ENCODE results near the gene ZNF496.

Gene ZNF496

GRCh38 chr1:247326411-247327130 lies 5.1 kb downstream of the ZNF496 start:
- DNase-seq, result peak in 1 of 2 experiments; percentile 11

DNA sequence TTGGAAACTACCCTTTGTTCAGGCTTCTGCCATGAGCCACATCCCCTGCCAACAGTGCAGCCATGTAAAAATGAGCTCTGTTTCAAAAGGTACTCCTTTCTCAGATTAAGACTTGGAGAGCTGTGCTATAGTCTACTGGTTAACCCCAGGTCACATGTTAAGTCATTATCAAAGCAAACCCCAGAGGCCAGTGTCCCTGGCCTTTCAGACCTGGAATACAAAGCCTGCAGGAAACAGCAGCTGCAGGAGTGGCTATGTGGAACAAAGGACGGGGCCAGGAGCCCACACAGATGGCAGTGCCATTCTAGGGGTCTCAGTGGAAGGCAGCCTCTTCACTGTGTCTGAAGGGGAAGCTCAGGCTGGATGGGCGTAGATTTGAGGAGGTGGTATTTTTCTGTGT lies 6.7 kb downstream of the ZNF496 start:
- no peak for DNase-seq

DNA sequence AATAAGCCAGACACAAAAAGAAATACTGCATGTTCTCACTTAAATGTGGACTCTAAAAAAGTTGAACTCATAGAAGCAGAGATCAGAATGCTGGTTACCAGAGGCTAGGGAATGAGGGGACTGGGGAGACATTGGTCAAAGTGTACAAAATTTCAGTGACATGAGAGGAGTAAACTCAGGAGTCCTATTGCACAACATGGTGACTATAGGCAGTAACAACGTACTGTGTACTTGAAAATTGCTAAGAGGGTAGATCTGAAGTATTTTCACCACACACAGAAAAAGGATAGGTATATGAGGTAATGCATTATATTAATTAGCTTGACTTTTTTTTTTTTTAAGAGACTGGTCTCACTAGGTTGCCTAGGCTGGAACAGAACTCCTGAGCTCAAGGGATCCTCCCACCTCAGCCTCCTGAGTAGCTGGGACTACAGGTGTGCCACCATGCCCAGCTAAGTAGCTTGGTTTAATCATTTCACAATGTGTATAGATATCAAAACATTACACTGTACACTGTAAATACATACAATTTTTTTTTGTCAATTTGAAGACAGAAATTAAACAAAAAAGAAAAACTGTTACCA lies 7.4 kb downstream of the ZNF496 start:
- DNase-seq, result no peak

GRCh38 chr1:247322849-247323586 lies 8.6 kb downstream of the ZNF496 start:
- peak; percentile 92 to 93 for DNase-seq

GRCh38 chr1:247322442-247322841 lies 9.2 kb downstream of the ZNF496 start:
- no peak for DNase-seq

DNA sequence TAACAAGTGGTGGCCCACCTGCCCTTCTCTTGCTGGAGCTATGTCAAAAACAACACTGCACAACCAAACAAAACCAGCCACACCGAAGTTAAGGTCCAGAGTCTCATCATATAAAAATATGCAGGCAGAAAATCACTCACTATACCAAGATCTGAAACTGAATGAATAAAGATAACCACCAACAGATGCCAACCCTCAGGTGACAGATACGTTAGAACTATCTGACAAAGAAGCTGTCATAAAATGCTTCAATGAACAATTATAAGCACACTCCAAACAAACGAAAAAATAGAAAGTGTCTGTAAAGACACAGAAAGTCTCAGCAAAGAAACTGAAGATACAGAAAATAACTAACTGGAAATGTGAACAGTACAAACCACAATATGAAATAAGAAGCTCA lies 14.0 kb downstream of the ZNF496 start:
- DNase-seq, result no peak

DNA sequence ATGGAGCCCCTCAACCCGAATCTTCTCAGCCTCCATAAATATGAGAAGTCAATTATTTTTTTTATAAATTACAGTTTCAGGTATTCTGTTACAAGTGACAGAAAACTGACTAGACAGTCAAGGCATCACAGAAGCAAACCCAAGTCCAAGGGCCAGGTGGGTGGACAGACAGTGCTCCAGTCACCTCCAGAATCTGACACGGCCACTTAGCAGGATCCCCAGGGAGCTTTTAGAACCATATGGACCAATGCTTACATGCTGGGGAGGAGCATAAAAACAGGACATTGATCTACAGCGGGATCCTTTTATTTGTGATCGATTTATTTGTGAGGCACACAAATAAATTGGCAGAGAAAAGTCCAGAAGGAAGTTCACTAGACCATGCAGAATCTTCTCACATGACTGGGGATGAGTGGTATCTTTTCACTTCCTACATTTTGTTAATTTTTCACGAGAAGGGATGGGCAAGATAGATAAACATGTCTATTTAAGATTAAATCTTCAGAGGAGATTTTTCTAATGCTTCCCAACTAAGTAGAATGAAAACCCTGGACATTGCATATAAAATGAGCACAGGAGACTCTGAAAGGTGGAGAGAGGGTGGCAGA lies 15.0 kb downstream of the ZNF496 start:
- DNase-seq, result no peak

DNA sequence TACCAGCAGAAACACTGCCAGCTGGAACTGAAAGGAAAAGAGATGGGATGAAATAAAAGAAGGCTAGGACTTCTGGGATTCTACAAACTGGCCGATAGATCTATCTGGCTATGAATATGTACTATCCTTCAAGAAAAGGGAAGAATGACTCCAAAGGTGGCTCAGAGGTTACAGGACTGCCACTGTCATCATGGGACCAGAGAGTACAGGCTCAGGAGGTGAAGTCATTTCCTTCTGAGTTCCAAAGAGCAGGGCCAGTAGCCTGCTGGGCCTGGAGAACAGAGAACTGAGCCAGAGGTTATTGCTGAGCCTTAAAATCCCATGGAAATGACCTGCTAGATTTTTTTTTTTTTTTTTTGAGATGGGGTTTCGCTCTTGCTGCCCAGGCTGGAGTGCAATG lies 27.6 kb downstream of the ZNF496 start:
- no peak for DNase-seq

GRCh38 chr1:247303216-247303615 lies 28.5 kb downstream of the ZNF496 start:
- no peak for DNase-seq

DNA sequence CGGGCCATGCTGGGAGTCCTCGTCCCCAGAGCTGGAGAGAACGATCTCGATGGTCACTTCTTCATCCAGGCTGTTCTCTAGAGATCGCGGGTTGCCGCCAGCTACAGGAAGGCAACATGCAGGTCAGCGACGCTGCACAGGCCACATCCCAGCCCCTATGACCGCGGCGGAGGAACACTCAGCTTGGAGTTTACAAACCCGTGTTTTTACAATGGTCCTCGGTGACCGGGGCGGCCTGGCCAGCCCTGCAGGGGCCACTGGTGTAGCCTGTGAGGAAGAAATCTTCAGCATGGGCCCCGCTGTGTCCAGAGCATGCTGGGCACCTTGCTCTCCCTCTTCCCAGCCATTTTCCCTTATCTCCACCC lies 30.5 kb downstream of the ZNF496 start:
- no peak for DNase-seq

DNA sequence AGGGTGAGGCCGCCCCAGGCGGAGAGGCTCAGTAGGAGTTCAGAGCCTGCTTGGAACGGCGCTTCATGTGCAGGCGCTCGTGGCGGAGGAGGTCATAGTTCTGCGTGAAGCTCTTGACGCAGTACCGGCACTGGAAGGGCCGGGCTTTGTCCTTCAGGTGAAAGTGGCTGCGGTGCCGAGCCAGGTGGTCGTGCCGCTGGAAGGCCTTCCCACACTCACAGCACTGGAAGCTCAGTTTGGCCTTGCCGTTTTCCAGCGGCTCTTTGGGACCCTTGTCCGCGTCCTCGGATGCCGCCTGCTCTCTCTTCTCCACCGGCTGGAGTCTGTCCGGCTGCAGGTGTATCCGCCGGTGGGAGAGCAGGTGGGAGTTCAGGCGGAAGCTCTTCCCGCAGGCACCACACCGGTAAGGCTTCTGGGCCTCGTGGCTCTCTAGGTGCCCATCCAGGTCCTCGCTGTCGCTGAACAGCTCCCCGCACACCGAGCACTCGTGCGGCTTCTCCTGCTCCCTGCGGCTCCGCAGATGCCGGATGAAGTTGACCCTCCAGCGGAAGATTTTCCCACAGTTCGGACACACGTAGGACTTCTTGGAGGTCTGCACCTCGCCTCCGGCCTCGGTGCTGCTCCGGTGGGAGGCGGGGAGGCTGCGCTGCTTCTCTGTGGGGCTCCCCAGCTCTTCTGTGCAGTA lies 31.0 kb downstream of the ZNF496 start:
- DNase-seq, result no peak

DNA sequence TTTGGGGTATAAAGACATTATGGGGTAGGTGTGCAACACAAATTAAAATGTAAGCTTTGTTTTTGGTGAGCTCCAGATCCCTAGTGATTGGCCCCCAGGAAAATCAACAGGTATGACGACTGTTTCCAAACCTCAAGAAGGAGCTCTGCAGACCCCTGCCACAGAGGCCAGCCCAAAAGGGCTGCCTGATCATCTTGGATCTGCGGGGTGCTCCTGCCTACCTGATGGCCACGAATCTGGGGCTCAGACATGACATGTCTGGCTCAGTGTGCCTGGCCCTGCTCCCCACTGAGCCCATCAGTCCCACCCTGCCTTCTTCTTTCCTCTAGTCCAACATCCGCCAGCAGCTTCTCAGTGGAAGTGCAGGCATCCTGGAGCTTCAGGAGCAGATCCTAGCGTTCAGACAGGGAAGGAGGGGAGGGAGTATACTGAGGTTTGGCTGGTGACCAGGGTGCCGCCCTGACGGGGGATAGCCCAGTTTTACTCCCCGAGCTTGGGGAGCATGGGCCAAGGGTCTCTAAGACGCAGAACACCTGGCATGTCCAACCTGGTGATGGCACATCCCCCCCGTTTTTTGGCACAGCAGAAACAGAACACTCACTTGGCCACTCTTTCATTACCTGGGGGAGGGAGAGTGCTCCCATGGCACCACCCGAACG lies 31.8 kb downstream of the ZNF496 start:
- DNase-seq, result no peak

GRCh38 chr1:247298701-247299100 lies 33.0 kb downstream of the ZNF496 start:
- no peak for DNase-seq

DNA sequence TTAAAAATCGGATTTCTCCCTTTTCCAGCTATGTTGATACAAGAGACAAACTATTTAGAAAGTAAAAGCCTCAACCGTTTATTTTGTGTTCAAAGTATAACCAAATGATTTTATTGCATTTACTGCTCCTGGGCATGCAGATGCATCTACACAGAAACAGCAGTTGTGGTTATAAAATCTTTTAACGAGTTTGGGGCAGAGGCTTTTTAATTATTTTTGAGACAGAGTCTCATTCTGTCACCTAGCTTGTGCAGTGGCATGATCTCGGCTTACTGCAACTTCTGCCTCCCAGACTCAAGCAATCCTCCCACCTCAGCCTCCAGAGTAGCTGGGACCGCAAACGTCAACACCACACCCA lies 33.6 kb downstream of the ZNF496 start:
- DNase-seq, result no peak

DNA sequence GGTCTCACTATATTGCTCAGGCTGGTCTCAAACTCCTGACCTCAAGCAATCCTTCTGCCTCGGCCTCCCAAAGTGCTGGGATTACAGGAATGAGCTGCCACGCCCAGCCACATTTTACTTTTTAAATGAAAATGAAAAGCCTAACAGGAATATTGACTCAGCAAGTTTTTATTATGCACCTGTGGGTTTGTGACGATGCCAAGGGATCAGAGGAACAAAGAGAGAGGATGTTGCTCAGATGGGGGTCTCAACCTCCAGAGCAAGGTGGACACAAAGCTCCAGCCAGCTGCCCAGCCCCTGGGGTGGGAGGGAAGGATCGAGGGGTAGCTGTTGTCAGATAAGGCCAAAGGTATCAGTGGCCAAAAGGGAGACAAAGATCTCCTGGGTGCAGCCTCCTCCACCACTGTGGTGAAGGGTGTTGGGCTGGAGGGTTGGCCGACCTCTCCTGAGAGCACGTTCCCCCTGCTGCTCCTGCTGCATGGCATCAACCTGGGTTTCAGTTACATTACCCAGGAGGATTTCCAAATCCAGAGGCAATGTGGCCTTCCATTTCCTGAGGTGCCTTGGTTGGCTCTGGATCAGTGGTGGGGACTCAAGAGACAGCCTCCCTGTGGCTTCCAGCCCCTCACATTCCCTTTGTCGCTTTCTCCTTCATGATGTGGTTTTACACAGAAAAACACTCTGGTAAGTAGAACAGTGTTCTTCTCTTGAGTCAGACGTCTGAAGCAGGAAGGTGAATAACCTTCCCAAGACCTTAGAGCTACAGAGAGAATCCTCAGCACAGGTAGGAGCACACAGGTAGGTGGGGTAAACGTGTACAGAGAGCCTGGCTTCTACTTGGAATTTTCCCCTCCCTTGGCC lies 34.2 kb downstream of the ZNF496 start:
- DNase-seq, result no peak

DNA sequence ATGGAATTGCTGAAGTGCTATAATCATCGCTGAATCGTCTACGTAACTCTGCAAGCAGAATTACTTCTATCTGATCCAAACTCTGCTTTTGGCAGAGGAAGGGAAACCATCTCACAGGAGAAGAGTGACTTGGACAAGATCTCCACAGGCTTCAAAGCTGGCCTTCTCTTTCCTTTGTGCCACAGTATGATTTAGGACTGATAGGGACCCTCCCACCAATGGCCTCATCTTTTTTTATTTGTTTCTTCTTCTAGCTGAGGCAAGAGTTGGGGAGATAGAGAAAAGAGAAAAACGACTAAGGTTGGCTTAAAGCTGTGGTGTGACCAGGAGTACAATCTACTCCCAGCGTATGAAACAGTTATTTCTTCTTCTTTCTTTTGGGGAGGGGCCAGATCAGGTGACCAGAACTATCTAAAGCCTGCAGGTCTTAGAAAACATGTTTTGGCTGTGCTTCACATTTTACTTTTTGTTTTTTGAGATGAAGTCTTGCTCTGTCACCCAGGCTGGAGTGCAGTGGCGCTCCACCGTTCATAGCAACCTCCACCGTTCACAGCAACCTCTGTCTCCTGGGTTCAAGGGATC lies 35.0 kb downstream of the ZNF496 start:
- no peak for DNase-seq

DNA sequence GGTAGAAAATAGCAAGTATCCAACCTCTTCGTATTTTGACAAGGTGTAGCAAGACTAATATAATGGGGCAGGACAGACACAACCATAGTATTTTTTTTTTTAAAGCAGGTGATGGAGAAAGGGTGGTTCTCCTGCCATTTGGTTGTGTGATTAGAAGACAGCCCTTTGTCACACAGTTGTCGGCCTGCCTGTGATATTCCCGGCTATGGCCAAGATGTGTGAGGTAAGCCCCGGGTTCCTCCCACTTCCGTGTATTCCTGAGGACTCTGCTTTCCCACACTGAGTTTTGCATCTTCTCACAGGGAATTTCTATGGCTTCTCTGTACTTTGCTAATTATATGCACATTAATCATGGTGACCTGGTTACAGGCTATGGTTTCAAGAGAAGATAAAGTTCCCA lies 35.9 kb downstream of the ZNF496 start:
- DNase-seq, result no peak

- DNase-seq, result no peak
These were observed 36.4 kb downstream of the ZNF496 start for GRCh38 chr1:247295274-247295684.

GRCh38 chr1:247294282-247294681 lies 37.4 kb downstream of the ZNF496 start:
- no peak for DNase-seq

DNA sequence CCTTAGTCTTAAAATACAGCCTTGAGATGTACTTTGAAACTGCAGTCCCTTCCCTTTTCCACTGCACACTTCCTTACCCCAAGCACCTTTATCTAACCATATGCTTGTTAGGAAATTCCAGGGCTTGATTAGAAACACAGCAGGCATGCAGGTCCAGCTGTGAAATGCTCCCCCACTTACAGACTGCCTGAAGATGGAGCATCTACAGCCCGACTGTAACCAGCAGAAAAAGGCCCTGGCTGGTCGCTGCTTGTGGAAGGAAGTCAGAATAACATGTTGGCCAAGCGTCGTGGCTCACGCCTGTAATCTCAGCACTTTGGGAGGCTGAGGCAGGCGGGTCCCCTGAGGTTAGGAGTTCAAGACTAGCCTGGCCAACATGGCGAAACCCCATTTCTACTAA lies 38.6 kb downstream of the ZNF496 start:
- no peak for DNase-seq

GRCh38 chr1:247291833-247292561 lies 39.7 kb downstream of the ZNF496 start:
- no peak for DNase-seq
